Lower lobe of right lung (tissue), 2 donors: ENCODE measurements around the gene ARHGAP23. TPM values are rescaled to one million over a fixed set of nuclear protein-coding genes. Genes with fewer than 3 reads are reported as not detected.

Experiments
- ATAC-seq, 2 donors: fragments of 200-7000 bp; cut with Tn5 transposase; one replicate each; pipeline ENCODE4 v1.9.1; 2020 to 2022; ENCODE audit warnings: mild to moderate bottlenecking in 2 of 2, moderate library complexity in 2 of 2
- DNase-seq: peaks from one replicate; pipeline ENCODE4 v3.0.0-alpha.2; 2020
- H3K27ac ChIP-seq: fragments of 200-600 bp; one replicate; pipeline ENCODE4 v1.8.0; 2022
- H3K27me3 ChIP-seq: fragments of 200-600 bp; one replicate; pipeline ENCODE4 v1.8.0; 2022; ENCODE audit warnings: low read depth
- H3K36me3 ChIP-seq: fragments of 200-600 bp; one replicate; pipeline ENCODE4 v1.8.0; 2022; ENCODE audit warnings: mild to moderate bottlenecking
- H3K4me1 ChIP-seq: fragments of 200-600 bp; one replicate; pipeline ENCODE4 v1.8.0; 2022
- H3K4me3 ChIP-seq: fragments of 200-600 bp; one replicate; pipeline ENCODE4 v1.8.0; 2022; ENCODE audit warnings: mild to moderate bottlenecking
- H3K9me3 ChIP-seq: fragments of 200-600 bp; one replicate; pipeline ENCODE4 v1.8.0; 2022
- CTCF ChIP-seq: fragments of 200-600 bp; IDR thresholded peaks from one replicate; pipeline ENCODE4 v1.8.0; 2022; ENCODE audit warnings: antibody characterized with exemption, mild to moderate bottlenecking
- intact Hi-C: fragments of 100-400 bp; cut with DNase I; formaldehyde crosslinking; loops from one replicate; pipeline ENCODE4 v1.11.0; 2022
- total RNA-seq: library from RNA; stranded (reverse); fragmentation: NEBNext Ultra II Directional; extraction: Animal tissue kit (Norgen Biotek cat#: 25700); gene quantifications from one replicate; pipeline ENCODE4 v1.2.1, GENCODE V29; 2021
- donor health status: DM: no; HTN: yes; CAD: no; lungs with severe emphysema.

The ARHGAP23 gene
- total RNA-seq, 1 donor from 2014 or later: 48.4 TPM

- no peaks in the 10 kb centered on the region for H3K9me3 ChIP-seq
- intact Hi-C loops: no loop called here
- ATAC-seq (peak; percentile 87 to 88), DNase-seq (peak; percentile 95)
- peak; percentile 19 for TF ChIP-seq CTCF
- H3K36me3 ChIP-seq: no peaks in the 10 kb centered on the region
- H3K4me3 ChIP-seq: peak overlapping the region; percentile 51
- H3K4me1 ChIP-seq: peaks cover 41% of the 10 kb centered on the region
- no peak overlapping the region for H3K27ac ChIP-seq
- peaks cover 50% of the 10 kb centered on the region for H3K27me3 ChIP-seq
Observed at GRCh38 chr17:38559051-38559879, 131.0 kb downstream of the ARHGAP23 start.

GRCh38 chr17:38559880-38560230 lies 131.6 kb downstream of the ARHGAP23 start:
- Histone ChIP-seq H3K27me3 (peaks cover 53% of the 10 kb centered on the region), H3K36me3 (no peaks in the 10 kb centered on the region), H3K9me3 (no peaks in the 10 kb centered on the region), H3K4me3 (peak overlapping the region; percentile 51), H3K27ac (no peak overlapping the region), H3K4me1 (peaks cover 41% of the 10 kb centered on the region)
- DNase-seq (no peak), ATAC-seq (no peak)
- intact Hi-C loops: no loop called here
- no peak for TF ChIP-seq CTCF

GRCh38 chr17:38560503-38561318 lies 132.4 kb downstream of the ARHGAP23 start:
- Histone ChIP-seq H3K4me3 (no peak overlapping the region), H3K4me1 (peaks cover 41% of the 10 kb centered on the region), H3K27ac (no peak overlapping the region), H3K36me3 (no peaks in the 10 kb centered on the region), H3K9me3 (no peaks in the 10 kb centered on the region), H3K27me3 (peaks cover 61% of the 10 kb centered on the region)
- TF ChIP-seq CTCF: no peak
- ATAC-seq (no peak), DNase-seq (no peak)
- intact Hi-C loops: no loop called here

GRCh38 chr17:38561416-38562214 lies 133.4 kb downstream of the ARHGAP23 start:
- no peaks in the 10 kb centered on the region for H3K36me3 ChIP-seq
- intact Hi-C loops: no loop called here
- no peak for TF ChIP-seq CTCF
- H3K4me3 ChIP-seq: no peak overlapping the region
- no peak for ATAC-seq
- H3K27ac ChIP-seq: no peak overlapping the region
- H3K9me3 ChIP-seq: no peaks in the 10 kb centered on the region
- H3K4me1 ChIP-seq: peaks cover 40% of the 10 kb centered on the region
- DNase-seq: peak; percentile 32
- peaks cover 70% of the 10 kb centered on the region for H3K27me3 ChIP-seq

Other genes starting within 250 kb of the ARHGAP23 start
- gene TBC1D3, start 235.9 kb upstream of the ARHGAP23 start, total RNA-seq: not detected
- 26.7 TPM for gene MRPL45, start 131.3 kb upstream of the ARHGAP23 start, total RNA-seq
- 0.15 TPM for gene GPR179, start 84.5 kb upstream of the ARHGAP23 start, total RNA-seq
- gene SOCS7, start 76.6 kb upstream of the ARHGAP23 start, total RNA-seq: 23.0 TPM
- 6.6 TPM for gene SRCIN1, start 177.5 kb downstream of the ARHGAP23 start, total RNA-seq
- 1.0 TPM for gene EPOP, start 246.5 kb downstream of the ARHGAP23 start, total RNA-seq